ENCODE measurements around the gene XPR1. TPM values are rescaled to one million over a fixed set of nuclear protein-coding genes. Genes with fewer than 3 reads are reported as not detected.

Gene XPR1
- polyA plus RNA-seq, 2 donors, result 2.4 to 3.9 TPM

DNA sequence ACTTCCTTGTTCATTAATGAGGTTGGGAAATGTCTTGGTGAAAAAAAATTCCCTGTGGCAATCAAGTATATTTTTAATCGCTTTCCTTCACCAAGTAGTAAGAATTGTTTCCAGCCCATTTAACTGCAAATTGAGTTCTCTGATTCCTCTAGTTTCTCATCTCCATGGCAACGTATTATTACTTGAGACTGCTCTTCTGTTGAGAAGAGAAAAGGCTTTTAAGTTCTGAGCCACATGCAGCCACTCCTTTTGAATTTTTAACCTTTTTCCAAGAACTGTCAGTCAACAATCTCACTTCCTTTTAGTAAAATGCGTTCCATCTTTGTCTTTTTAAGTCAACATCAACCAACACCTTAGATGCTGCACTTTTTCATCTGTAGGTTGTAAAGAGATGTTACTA lies 205.2 kb downstream of the XPR1 start:
- H3K27me3 ChIP-seq (ENCODE audit: control insufficient read depth in 1 of 2, insufficient read depth in 2 of 2, low read length in 2 of 2), result no peaks in the 10 kb centered on the region
- no peaks in the 10 kb centered on the region for H3K9me3 ChIP-seq (ENCODE audit: control insufficient read depth in 2 of 2, insufficient read depth in 1 of 2, low read depth in 1 of 2, low read length in 1 of 2)
- no peaks in the 10 kb centered on the region for H3K36me3 ChIP-seq (ENCODE audit: control insufficient read depth in 2 of 2, insufficient read depth in 2 of 2, low read length in 1 of 2)
- no peak overlapping the region for H3K27ac ChIP-seq (ENCODE audit: low read depth in 2 of 2, low read length in 1 of 2)
- no peaks in the 10 kb centered on the region for H3K4me1 ChIP-seq (ENCODE audit: control insufficient read depth in 2 of 2, insufficient read depth in 2 of 2, low read length in 1 of 2)
- WGBS, 2 donors, result 70 to 83% methylated on average over 3 of the region's 3 CpGs
- no peak overlapping the region for H3K4me3 ChIP-seq (ENCODE audit: low read depth in 1 of 2, low read length in 2 of 2)

DNA sequence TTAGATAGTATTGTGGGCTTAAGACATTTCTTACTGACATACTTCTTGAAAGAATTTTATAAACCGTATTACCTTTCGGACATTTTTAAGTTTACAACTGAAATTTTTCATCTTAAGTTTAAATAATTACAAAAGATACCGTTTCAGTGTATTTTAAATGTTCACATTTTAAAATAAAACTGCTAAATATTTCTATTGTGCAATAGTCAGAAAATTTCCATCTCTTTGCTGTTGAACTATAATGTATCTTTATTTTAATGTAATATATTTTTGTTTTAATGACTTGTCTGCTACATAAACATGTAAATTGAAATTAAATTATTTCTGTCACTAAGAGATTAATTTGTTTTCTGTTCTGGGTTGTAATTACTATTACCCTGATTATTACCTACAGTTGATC lies 206.7 kb downstream of the XPR1 start:
- H3K4me3 ChIP-seq (ENCODE audit: low read depth in 1 of 2, low read length in 2 of 2), result no peak overlapping the region
- H3K9me3 ChIP-seq (ENCODE audit: control insufficient read depth in 2 of 2, insufficient read depth in 1 of 2, low read depth in 1 of 2, low read length in 1 of 2), result no peaks in the 10 kb centered on the region
- H3K27ac ChIP-seq (ENCODE audit: low read depth in 2 of 2, low read length in 1 of 2), result no peak overlapping the region
- WGBS, 2 donors, result 95 to 96% methylated on average over 3 of the region's 3 CpGs
- no peaks in the 10 kb centered on the region for H3K36me3 ChIP-seq (ENCODE audit: control insufficient read depth in 2 of 2, insufficient read depth in 2 of 2, low read length in 1 of 2)
- no peaks in the 10 kb centered on the region for H3K4me1 ChIP-seq (ENCODE audit: control insufficient read depth in 2 of 2, insufficient read depth in 2 of 2, low read length in 1 of 2)
- H3K27me3 ChIP-seq (ENCODE audit: control insufficient read depth in 1 of 2, insufficient read depth in 2 of 2, low read length in 2 of 2), result no peaks in the 10 kb centered on the region

DNA sequence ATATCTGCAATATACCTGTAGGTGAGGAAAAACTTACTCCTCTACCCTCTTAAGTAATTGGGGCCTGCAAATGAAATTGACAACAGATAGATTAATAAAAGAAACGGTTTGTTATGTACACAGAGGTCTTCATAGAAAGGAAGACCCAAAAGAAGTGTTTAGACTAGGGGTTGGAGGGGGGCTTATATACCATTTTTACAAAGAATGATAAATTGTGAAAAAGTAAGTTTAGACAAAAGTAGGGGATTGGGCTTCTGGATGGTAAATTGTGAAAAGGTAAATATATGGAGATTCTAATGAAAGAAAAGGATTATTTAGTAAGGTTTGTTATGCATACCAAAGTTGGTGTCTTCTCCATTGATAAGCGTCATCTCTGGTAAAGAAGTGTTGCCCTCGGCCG lies 207.7 kb downstream of the XPR1 start:
- WGBS, 2 donors, result 81 to 85% methylated on average over 4 of the region's 4 CpGs
- H3K4me1 ChIP-seq (ENCODE audit: control insufficient read depth in 2 of 2, insufficient read depth in 2 of 2, low read length in 1 of 2), result no peaks in the 10 kb centered on the region
- no peak overlapping the region for H3K27ac ChIP-seq (ENCODE audit: low read depth in 2 of 2, low read length in 1 of 2)
- no peaks in the 10 kb centered on the region for H3K27me3 ChIP-seq (ENCODE audit: control insufficient read depth in 1 of 2, insufficient read depth in 2 of 2, low read length in 2 of 2)
- H3K4me3 ChIP-seq (ENCODE audit: low read depth in 1 of 2, low read length in 2 of 2), result no peak overlapping the region
- H3K9me3 ChIP-seq (ENCODE audit: control insufficient read depth in 2 of 2, insufficient read depth in 1 of 2, low read depth in 1 of 2, low read length in 1 of 2), result no peaks in the 10 kb centered on the region
- no peaks in the 10 kb centered on the region for H3K36me3 ChIP-seq (ENCODE audit: control insufficient read depth in 2 of 2, insufficient read depth in 2 of 2, low read length in 1 of 2)

DNA sequence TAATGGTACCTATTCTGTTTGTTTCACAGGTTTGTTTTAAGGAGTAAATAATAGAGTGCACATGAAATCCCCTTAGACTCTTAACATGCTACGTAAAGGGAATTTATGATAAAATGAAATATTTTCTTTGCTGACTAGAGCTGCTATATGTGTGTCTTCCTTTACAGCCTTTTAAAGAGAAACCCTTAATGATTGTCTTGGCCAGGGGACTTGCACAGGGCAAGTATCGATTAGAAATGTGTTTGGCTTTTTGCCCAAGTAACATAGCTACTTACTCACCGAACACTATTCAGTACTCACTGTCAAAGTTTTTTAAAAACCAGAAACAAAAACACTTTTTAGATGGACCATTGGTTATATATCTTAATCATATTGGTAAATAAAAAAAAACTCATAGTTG lies 209.6 kb downstream of the XPR1 start:
- Histone ChIP-seq H3K27ac (ENCODE audit: low read depth in 2 of 2, low read length in 1 of 2) (no peak overlapping the region), H3K36me3 (ENCODE audit: control insufficient read depth in 2 of 2, insufficient read depth in 2 of 2, low read length in 1 of 2) (no peaks in the 10 kb centered on the region), H3K4me1 (ENCODE audit: control insufficient read depth in 2 of 2, insufficient read depth in 2 of 2, low read length in 1 of 2) (no peaks in the 10 kb centered on the region), H3K27me3 (ENCODE audit: control insufficient read depth in 1 of 2, insufficient read depth in 2 of 2, low read length in 2 of 2) (no peaks in the 10 kb centered on the region), H3K4me3 (ENCODE audit: low read depth in 1 of 2, low read length in 2 of 2) (no peak overlapping the region), H3K9me3 (ENCODE audit: control insufficient read depth in 2 of 2, insufficient read depth in 1 of 2, low read depth in 1 of 2, low read length in 1 of 2) (no peaks in the 10 kb centered on the region)
- WGBS, 2 donors, result 75 to 82% methylated on average over 3 of the region's 3 CpGs

DNA sequence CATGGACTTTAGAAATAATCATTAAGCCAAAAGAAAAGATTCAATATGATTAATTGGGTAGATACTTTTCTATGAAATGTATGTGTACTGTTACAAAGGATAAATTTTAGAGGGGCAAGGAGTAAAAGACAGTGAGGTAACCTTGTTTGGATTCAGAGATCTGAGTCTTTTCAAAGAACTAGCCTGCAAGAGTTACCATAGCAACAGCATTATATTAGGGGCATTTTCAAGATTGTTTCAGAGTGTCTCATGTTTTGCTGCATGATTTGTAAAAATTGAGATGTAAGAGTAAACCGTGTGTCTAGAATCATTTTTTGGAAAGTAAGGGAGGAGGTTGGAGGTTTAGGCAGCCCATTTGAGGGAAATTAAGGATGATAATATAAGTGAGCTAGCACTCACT lies 210.2 kb downstream of the XPR1 start:
- Histone ChIP-seq H3K36me3 (ENCODE audit: control insufficient read depth in 2 of 2, insufficient read depth in 2 of 2, low read length in 1 of 2) (no peaks in the 10 kb centered on the region), H3K27ac (ENCODE audit: low read depth in 2 of 2, low read length in 1 of 2) (no peak overlapping the region), H3K27me3 (ENCODE audit: control insufficient read depth in 1 of 2, insufficient read depth in 2 of 2, low read length in 2 of 2) (no peaks in the 10 kb centered on the region), H3K4me3 (ENCODE audit: low read depth in 1 of 2, low read length in 2 of 2) (no peak overlapping the region), H3K9me3 (ENCODE audit: control insufficient read depth in 2 of 2, insufficient read depth in 1 of 2, low read depth in 1 of 2, low read length in 1 of 2) (no peaks in the 10 kb centered on the region), H3K4me1 (ENCODE audit: control insufficient read depth in 2 of 2, insufficient read depth in 2 of 2, low read length in 1 of 2) (no peaks in the 10 kb centered on the region)
- 27 to 59% methylated on average over 1 of the region's 1 CpG for WGBS, 2 donors

DNA sequence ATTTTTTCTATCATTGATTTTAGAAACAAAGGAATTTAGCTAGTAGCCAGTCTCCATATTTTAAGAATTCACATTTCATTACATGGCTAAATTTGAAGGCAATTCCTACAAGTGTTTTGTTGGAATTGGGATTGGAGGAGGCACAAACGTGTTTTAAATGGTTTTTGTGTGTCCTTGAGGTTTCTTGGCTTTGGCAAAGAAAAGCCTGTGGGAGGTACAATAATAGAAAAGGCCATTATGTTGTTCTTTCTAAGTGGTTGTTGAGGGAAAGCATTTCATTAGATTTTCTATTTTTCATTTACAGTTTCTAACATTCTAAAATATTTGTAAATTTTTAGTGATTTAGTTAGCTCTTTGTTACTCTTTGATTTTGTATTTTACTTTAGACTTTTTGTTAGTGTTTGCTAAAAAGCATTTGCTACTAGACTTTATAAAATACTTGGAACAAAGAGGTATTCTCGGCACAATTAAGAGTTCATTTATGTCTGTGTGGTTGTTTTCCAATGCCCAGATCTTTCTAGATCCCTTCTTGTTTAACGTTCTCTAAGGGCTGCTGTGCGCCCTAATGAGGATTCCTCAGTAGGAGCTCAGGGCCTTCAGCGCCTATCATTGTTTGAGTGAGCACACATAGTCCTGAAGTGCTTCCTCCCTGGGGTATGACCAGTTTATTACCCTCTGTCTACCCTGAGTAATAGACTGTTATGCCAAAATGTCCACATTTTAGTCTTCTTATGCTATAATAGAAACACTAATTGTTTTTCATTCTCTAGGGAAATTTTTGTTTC lies 210.9 kb downstream of the XPR1 start:
- no peaks in the 10 kb centered on the region for H3K36me3 ChIP-seq (ENCODE audit: control insufficient read depth in 2 of 2, insufficient read depth in 2 of 2, low read length in 1 of 2)
- H3K27ac ChIP-seq (ENCODE audit: low read depth in 2 of 2, low read length in 1 of 2), result no peak overlapping the region
- no peaks in the 10 kb centered on the region for H3K4me1 ChIP-seq (ENCODE audit: control insufficient read depth in 2 of 2, insufficient read depth in 2 of 2, low read length in 1 of 2)
- H3K27me3 ChIP-seq (ENCODE audit: control insufficient read depth in 1 of 2, insufficient read depth in 2 of 2, low read length in 2 of 2), result no peaks in the 10 kb centered on the region
- H3K9me3 ChIP-seq (ENCODE audit: control insufficient read depth in 2 of 2, insufficient read depth in 1 of 2, low read depth in 1 of 2, low read length in 1 of 2), result no peaks in the 10 kb centered on the region
- H3K4me3 ChIP-seq (ENCODE audit: low read depth in 1 of 2, low read length in 2 of 2), result no peak overlapping the region
- 77% methylated on average over 5 of the region's 5 CpGs for WGBS, 2 donors

DNA sequence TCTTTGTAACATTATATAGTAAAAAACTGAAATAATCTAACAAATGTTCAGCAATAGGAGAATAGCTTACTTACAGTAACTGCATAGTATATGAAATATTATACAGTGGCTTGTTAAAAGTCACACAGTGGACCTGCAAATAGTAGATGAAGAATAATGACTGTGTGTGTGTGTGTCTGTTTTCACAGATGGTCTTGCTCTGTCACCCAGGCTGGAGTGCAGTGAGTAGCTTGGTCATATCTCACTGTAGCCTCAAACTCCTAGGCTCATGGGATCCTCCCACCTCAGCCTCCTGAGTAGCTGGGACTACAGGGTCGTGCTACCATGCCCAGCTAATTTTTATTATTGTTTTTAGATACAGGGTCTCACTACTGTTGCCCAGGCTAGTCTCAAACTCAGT lies 213.5 kb downstream of the XPR1 start:
- Histone ChIP-seq H3K4me3 (ENCODE audit: low read depth in 1 of 2, low read length in 2 of 2) (no peak overlapping the region), H3K27me3 (ENCODE audit: control insufficient read depth in 1 of 2, insufficient read depth in 2 of 2, low read length in 2 of 2) (no peaks in the 10 kb centered on the region), H3K9me3 (ENCODE audit: control insufficient read depth in 2 of 2, insufficient read depth in 1 of 2, low read depth in 1 of 2, low read length in 1 of 2) (no peaks in the 10 kb centered on the region), H3K4me1 (ENCODE audit: control insufficient read depth in 2 of 2, insufficient read depth in 2 of 2, low read length in 1 of 2) (no peaks in the 10 kb centered on the region), H3K36me3 (ENCODE audit: control insufficient read depth in 2 of 2, insufficient read depth in 2 of 2, low read length in 1 of 2) (no peaks in the 10 kb centered on the region), H3K27ac (ENCODE audit: low read depth in 2 of 2, low read length in 1 of 2) (no peak overlapping the region)
- 96 to 98% methylated on average over 1 of the region's 1 CpG for WGBS, 2 donors

DNA sequence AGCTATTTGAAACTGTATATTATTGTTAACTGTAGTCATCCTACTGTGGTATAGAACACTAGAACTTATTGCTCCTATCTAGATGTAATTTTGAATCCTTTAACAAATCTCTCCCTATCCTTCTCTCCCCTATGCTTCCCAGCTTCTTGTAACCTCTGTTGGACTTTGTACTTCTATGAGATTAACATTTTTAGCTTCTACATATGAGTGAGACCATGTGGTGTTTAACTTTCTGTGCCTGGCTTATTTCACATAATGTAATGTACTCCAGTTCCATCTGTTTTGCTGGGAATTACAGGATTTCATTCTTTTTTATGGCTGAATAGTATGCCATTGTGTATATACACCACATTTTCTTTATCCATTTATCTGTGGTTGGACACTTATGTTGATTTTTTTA lies 216.4 kb downstream of the XPR1 start:
- H3K4me1 ChIP-seq (ENCODE audit: control insufficient read depth in 2 of 2, insufficient read depth in 2 of 2, low read length in 1 of 2), result no peaks in the 10 kb centered on the region
- H3K9me3 ChIP-seq (ENCODE audit: control insufficient read depth in 2 of 2, insufficient read depth in 1 of 2, low read depth in 1 of 2, low read length in 1 of 2), result no peaks in the 10 kb centered on the region
- no peak overlapping the region for H3K27ac ChIP-seq (ENCODE audit: low read depth in 2 of 2, low read length in 1 of 2)
- no peak overlapping the region for H3K4me3 ChIP-seq (ENCODE audit: low read depth in 1 of 2, low read length in 2 of 2)
- no peaks in the 10 kb centered on the region for H3K27me3 ChIP-seq (ENCODE audit: control insufficient read depth in 1 of 2, insufficient read depth in 2 of 2, low read length in 2 of 2)
- H3K36me3 ChIP-seq (ENCODE audit: control insufficient read depth in 2 of 2, insufficient read depth in 2 of 2, low read length in 1 of 2), result no peaks in the 10 kb centered on the region

DNA sequence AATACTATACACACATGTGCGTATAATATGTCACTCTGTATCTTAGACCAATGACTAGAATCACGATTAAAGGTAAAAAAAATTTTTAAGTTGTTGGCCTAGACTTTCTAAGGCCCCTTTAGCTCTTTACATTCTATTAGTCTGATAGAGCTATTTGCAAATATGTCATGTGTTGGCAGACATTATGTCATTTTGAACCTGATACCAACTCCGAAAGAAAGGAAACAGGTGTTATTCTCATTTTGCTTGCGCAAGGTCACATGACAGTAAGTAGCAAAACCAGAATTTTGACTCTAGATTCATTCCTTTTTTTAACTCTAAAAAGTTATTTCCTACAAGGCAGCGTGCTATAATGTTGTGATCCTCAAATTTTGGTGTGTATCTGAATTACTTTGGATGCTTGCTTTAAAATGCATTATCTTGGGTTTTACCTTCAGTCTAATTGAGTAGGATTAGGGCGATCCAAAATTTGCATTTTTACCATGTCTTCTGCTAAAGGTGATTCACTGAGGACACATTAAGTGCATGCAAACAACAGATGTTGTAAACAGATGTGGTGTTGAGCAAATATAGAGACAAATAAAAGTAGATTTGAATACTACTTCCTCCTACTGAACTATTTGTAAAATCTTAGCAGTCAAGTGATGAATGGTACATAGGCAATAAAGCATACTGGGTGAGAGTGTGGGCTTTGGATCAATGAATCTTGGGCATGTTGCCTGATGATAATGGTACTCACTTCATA lies 217.4 kb downstream of the XPR1 start:
- H3K4me1 ChIP-seq (ENCODE audit: control insufficient read depth in 2 of 2, insufficient read depth in 2 of 2, low read length in 1 of 2), result no peaks in the 10 kb centered on the region
- H3K9me3 ChIP-seq (ENCODE audit: control insufficient read depth in 2 of 2, insufficient read depth in 1 of 2, low read depth in 1 of 2, low read length in 1 of 2), result no peaks in the 10 kb centered on the region
- 66 to 76% methylated on average over 6 of the region's 6 CpGs for WGBS, 2 donors
- no peak overlapping the region for H3K4me3 ChIP-seq (ENCODE audit: low read depth in 1 of 2, low read length in 2 of 2)
- H3K27ac ChIP-seq (ENCODE audit: low read depth in 2 of 2, low read length in 1 of 2), result no peak overlapping the region
- H3K27me3 ChIP-seq (ENCODE audit: control insufficient read depth in 1 of 2, insufficient read depth in 2 of 2, low read length in 2 of 2), result no peaks in the 10 kb centered on the region
- H3K36me3 ChIP-seq (ENCODE audit: control insufficient read depth in 2 of 2, insufficient read depth in 2 of 2, low read length in 1 of 2), result no peaks in the 10 kb centered on the region
